HepG2 (cell line): ENCODE data around the gene SLC29A1. TPM values are rescaled to one million over a fixed set of nuclear protein-coding genes. Genes with fewer than 3 reads are reported as not detected.

Experiments used
- ATAC-seq: fragments of 200-7000 bp; cut with Tn5 transposase; 3 replicates; pipeline ENCODE4 v1.9.1; 2020; ENCODE audit warnings: mild to moderate bottlenecking, moderate library complexity
- BruUV-seq: library from RNA; stranded (reverse); fragments of 400-500 nt; replicated peaks from 2 replicates; lab custom pipeline; 2021; lab: Mats Ljungman, UMichigan
- CTCF ChIA-PET: fragments of 300-600 bp; formaldehyde crosslinking; extraction: SDS; loops from one replicate; lab custom pipeline; 2021; ENCODE audit warnings: low total read pairs, inconsistent platforms, low intra/inter-chr PET ratio; lab: Yijun Ruan, JAX
- POLR2A ChIA-PET: fragments of 350-600 bp; sonication (Branson Sonifier 250); formaldehyde crosslinking; loops from one replicate; lab custom pipeline; 2020; ENCODE audit warnings: antibody characterized with exemption, inconsistent platforms; lab: Yijun Ruan, JAX
- DNase-seq: peaks from one replicate; pipeline ENCODE4 v3.0.0-alpha.2; 2015; ENCODE audit warnings: low spot score
- FAIRE-seq: peaks from 3 replicates; lab custom pipeline; 2011; peaks lifted over from hg19 to GRCh38; lab: Jason Lieb, UNC
- H2AFZ ChIP-seq: one replicate; pipeline ENCODE4 v1.6.1; 2011; ENCODE audit warnings: low read length, inconsistent platforms
- H3K27ac ChIP-seq: fragments of 300-600 bp; 3 replicates; pipeline ENCODE4 v1.8.0; 2011; ENCODE audit warnings: mixed run types, mild to moderate bottlenecking, mixed read lengths, low read length, inconsistent platforms; ENCODE audit not compliant: insufficient read depth; ENCODE audit errors: extremely low read length
- H3K27me3 ChIP-seq, 2 experiments: fragments of 200-600 bp in 1 of 2; 2 replicates in 1 of 2; 3 replicates in 1 of 2; pipeline versions ENCODE4 v1.6.0 to v1.8.0; 2011; ENCODE audit warnings: low read length in 2 of 2, mild to moderate bottlenecking in 2 of 2, moderate library complexity in 2 of 2, inconsistent platforms in 1 of 2; ENCODE audit not compliant: insufficient read depth in 2 of 2, control insufficient read depth in 1 of 2
- H3K36me3 ChIP-seq, 2 experiments: fragments of 200-600 bp in 1 of 2; replicated peaks in 1 of 2; 2 replicates in 1 of 2; 3 replicates in 1 of 2; pipeline versions ENCODE4 v1.5.1 to v1.8.0; 2011; ENCODE audit warnings: low read length in 2 of 2, inconsistent platforms in 1 of 2; ENCODE audit not compliant: insufficient read depth in 2 of 2, control insufficient read depth in 1 of 2
- H3K4me1 ChIP-seq: 2 replicates; pipeline ENCODE4 v1.5.1; 2012; ENCODE audit warnings: low read length, inconsistent platforms; ENCODE audit not compliant: insufficient read depth
- H3K4me2 ChIP-seq: 2 replicates; pipeline ENCODE4 v1.6.0; 2011; ENCODE audit warnings: low read depth, low read length, inconsistent platforms
- H3K4me3 ChIP-seq, 3 experiments: fragments of 200-600 bp in 1 of 3; sonication (generic), shearing (Covaris generic) in 1 of 3; replicated peaks in 1 of 3; 2 replicates each; pipeline ENCODE4 v1.5.1; 2011 to 2016; ENCODE audit warnings: low read length in 3 of 3, inconsistent platforms in 2 of 3, low read depth in 2 of 3, mild to moderate bottlenecking in 2 of 3, control low read depth in 1 of 3, mixed read lengths in 1 of 3; ENCODE audit not compliant: insufficient read depth in 1 of 3
- H3K79me2 ChIP-seq: one replicate; pipeline ENCODE4 v1.6.1; 2011; ENCODE audit warnings: low read length, inconsistent platforms; ENCODE audit not compliant: insufficient read depth
- H3K9ac ChIP-seq: 2 replicates; pipeline ENCODE4 v1.6.0; 2011; ENCODE audit warnings: mild to moderate bottlenecking, low read depth, low read length, inconsistent platforms; ENCODE audit not compliant: insufficient read depth
- H3K9me3 ChIP-seq: 2 replicates; pipeline ENCODE4 v1.5.1; 2012; ENCODE audit warnings: mild to moderate bottlenecking, low read length
- H4K20me1 ChIP-seq: 2 replicates; pipeline ENCODE4 v1.6.0; 2011; ENCODE audit warnings: inconsistent platforms, mild to moderate bottlenecking, low read length, moderate library complexity; ENCODE audit not compliant: insufficient read depth
- DNMT3B ChIP-seq: conservative IDR thresholded peaks from 2 replicates; pipeline ENCODE4 v1.6.1; 2016; ENCODE audit warnings: missing biosample characterization, control low read depth
- SNRNP70 ChIP-seq: fragments of 200-400 bp; formaldehyde crosslinking; IDR thresholded peaks from 2 replicates; pipeline ENCODE4 v1.6.1; 2017; ENCODE audit warnings: mild to moderate bottlenecking, low read depth, low read length, moderate library complexity
- ZBTB7A ChIP-seq: sonication (generic); formaldehyde crosslinking; IDR thresholded peaks from 2 replicates; pipeline ENCODE4 v1.8.0; 2022; ENCODE audit warnings: mild to moderate bottlenecking, missing genetic modification reagents
- ZNF292 ChIP-seq: sonication (generic); formaldehyde crosslinking; IDR thresholded peaks from 2 replicates; pipeline ENCODE4 v1.8.1; 2022; ENCODE audit warnings: mild to moderate bottlenecking, low read depth, missing genetic modification reagents, borderline replicate concordance
- WGBS: methylation state at CpG from one replicate; pipeline ENCODE4 v1.1.6; 2017; ENCODE audit warnings: low lambda C conversion rate; 5-methylcytosine and 5-hydroxymethylcytosine counted together
- in situ Hi-C: cut with HindIII; loops from 2 replicates; pipeline ENCODE4 v1.10.0; 2017; ENCODE audit warnings: low pct_unique_long_range_greater_than_20kb; ENCODE audit not compliant: extremely low pct_ligation_motif_present
- intact Hi-C: fragments of 100-400 bp; cut with micrococcal nuclease; formaldehyde crosslinking; loops from one replicate; pipeline ENCODE4 v1.10.0; 2022; ENCODE audit not compliant: unreplicated experiment
- polyA plus RNA-seq, 8 experiments: library from polyadenylated mRNA; depleted of rRNA in 3 of 8; stranded (reverse) in 7 of 8; unstranded in 1 of 8; fragments of >200 nt; fragmentation: Illumina TruSeq in 4 of 8; extraction: Trizol in 4 of 8; gene quantifications; 2 replicates each; pipeline versions ENCODE4 v1.2.1 to v1.2.3, GENCODE V29; 2011 to 2016; ENCODE audit warnings: low read depth in 4 of 8, missing spikeins in 1 of 8, mixed read lengths in 1 of 8; ENCODE audit not compliant: insufficient read depth in 1 of 8
- total RNA-seq, 5 experiments: library from RNA; depleted of rRNA; stranded (reverse); fragments of >200 nt; fragmentation: Illumina TruSeq; extraction: Trizol; gene quantifications; 2 replicates each; pipeline ENCODE4 v1.2.3, GENCODE V29; 2016; ENCODE audit warnings: low read depth in 1 of 5
- TF ChIP-seq, protein P1 (sequence below): sonication (generic); formaldehyde crosslinking; IDR thresholded peaks from 2 replicates; pipeline ENCODE4 v1.5.0; 2020; ENCODE audit warnings: missing genetic modification reagents

The SLC29A1 gene
- total and polyA plus RNA-seq, 2 of the 13 experiments (the other 11 are each of a cell fraction or from before 2014, with no cell fraction given), result 43.2 to 106 TPM

DNA sequence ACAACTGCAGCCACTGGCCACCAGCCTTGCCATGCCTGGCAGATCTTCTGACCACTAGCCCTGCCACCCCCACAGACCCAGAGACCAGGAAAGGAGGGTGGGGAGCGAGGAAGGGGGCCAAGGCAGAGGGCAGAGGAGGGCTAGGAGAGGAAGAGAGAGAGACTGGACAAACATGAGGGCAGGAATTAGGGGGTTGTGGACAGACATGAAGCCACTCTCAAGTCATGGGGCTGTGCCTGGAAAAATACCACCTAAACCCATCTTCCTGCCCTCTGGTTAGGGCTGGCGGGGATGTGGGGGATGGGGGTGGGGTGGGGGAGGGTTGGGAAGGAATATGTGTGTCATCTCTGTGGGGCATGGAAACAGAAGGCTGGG is 1.4 kb upstream of the SLC29A1 start:
- Histone ChIP-seq H3K36me3 (no peaks in the 10 kb centered on the region), H2AFZ (no peak overlapping the region), H3K4me3 (peak overlapping the region in 1 of 3 experiments; percentile 36; a peak in 1 of 6 replicates), H3K4me1 (peaks cover 85% of the 10 kb centered on the region), H4K20me1 (no peaks in the 10 kb centered on the region), H3K4me2 (peak overlapping the region; percentile 66), H3K79me2 (peaks cover 17% of the 10 kb centered on the region), H3K9ac (0 out of 2 replicates have a peak overlapping the region, but pooled peaks have one; percentile 52), H3K9me3 (no peaks in the 10 kb centered on the region), H3K27me3 (peaks cover 1 to 3% of the 10 kb centered on the region in 2 experiments; a peak in 3 of 5 replicates), H3K27ac (no peak overlapping the region)
- FAIRE-seq (no peak), ATAC-seq (no peak), DNase-seq (no peak)
- intact Hi-C loops, result loop anchor here (1.0 kb wide), 2 partner anchors 12 to 50 kb away; no protein-coding TSS in a partner anchor
- POLR2A ChIA-PET, result interaction anchor here (0.6 to 4.4 kb wide), 8 partner anchors 8 to 91 kb away, joined by 3 to 61 read pairs (median 4); partner anchors contain the start of genes AARS2, HSP90AB1 and SLC35B2
- in situ Hi-C loops, result loop anchor here (5.0 kb wide), 1 partner anchor 50 kb away; no protein-coding TSS in a partner anchor
- CTCF ChIA-PET, result interaction anchor here (0.7 to 3.2 kb wide), 3 partner anchors 12 to 32 kb away, joined by 3 to 18 read pairs (median 4); no protein-coding TSS in a partner anchor
- no peak for TF ChIP-seq ZNF292 (CRISPR knock-in tag)
- 0 out of 2 replicates have a peak, but pooled peaks have one; percentile 38 for TF ChIP-seq ZBTB7A
- no peak for TF ChIP-seq SNRNP70
- TF ChIP-seq, protein P1, sequence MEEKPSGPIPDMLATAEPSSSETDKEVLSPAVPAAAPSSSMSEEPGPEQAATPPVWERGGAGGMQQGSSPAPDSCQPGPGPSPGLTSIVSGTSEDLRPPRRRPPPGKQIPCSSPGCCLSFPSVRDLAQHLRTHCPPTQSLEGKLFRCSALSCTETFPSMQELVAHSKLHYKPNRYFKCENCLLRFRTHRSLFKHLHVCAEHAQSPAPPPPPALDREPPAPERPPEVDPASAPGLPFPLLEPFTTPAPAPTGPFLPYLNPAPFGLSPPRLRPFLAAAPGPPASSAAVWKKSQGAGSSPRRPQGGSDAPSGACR (CRISPR knock-in tag), result 0 out of 2 replicates have a peak, but pooled peaks have one; percentile 14
- TF ChIP-seq DNMT3B, result no peak
- WGBS, result 54% methylated on average over 2 of the region's 2 CpGs
- no TSS peak for BruUV-seq
